RWPE1 (cell line): ENCODE measurements around the gene TEX28.

ENCODE experiments used
- CTCF ChIA-PET: fragments of 350-600 bp; sonication (Branson Sonifier 250); formaldehyde crosslinking; extraction: SDS; loops from one replicate; lab custom pipeline; 2021; lab: Yijun Ruan, JAX
- POLR2A ChIA-PET: fragments of 400-600 bp; formaldehyde crosslinking; extraction: SDS; loops from one replicate; lab custom pipeline; 2020; ENCODE audit warnings: antibody characterized with exemption; ENCODE audit not compliant: low non-redundant PET; lab: Yijun Ruan, JAX
- DNase-seq: peaks from one replicate; pipeline ENCODE4 v3.0.0; 2012; ENCODE audit warnings: low spot score
- H3K27ac ChIP-seq: fragments of 450-650 bp; 2 replicates; pipeline ENCODE4 v1.5.1; 2017
- CTCF ChIP-seq: fragments of 450-650 bp; conservative IDR thresholded peaks from 2 replicates; pipeline ENCODE4 v1.5.1; 2017; ENCODE audit warnings: low read depth, mild to moderate bottlenecking

The TEX28 gene

DNA sequence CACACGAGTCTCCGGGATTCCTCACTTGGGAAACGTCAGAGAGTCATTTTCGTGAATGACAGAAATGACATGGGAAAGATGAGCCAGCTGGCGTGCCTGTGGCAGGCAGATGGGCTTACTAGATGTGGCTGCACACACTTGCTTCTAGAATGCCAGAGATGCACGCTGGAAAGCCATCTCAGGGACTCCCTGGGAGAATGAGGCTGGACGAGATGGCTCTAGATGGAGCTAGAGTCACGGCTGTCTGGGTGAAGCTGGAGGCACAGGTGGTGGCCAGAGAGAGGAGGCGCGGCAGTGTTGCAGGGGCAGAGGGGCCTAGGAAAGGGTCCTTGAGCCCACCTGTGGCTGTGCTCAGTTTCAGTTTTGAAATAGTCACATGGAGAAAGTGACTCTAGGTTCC, 26.7 kb upstream of the TEX28 start:
- H3K27ac ChIP-seq: no peak overlapping the region
- TF ChIP-seq CTCF: no peak
- POLR2A ChIA-PET: no interaction called here
- CTCF ChIA-PET: no interaction called here
- no peak for DNase-seq

GRCh38 chrX:154321152-154321551, 26.2 kb upstream of the TEX28 start:
- no peak overlapping the region for H3K27ac ChIP-seq
- CTCF ChIA-PET: no interaction called here
- POLR2A ChIA-PET: no interaction called here
- no peak for TF ChIP-seq CTCF
- DNase-seq: no peak

- CTCF ChIA-PET: no interaction called here
- POLR2A ChIA-PET: no interaction called here
- no peak overlapping the region for H3K27ac ChIP-seq
- no peak for DNase-seq
- TF ChIP-seq CTCF: no peak
These were observed 25.5 kb upstream of the TEX28 start for GRCh38 chrX:154320406-154320805.

DNA sequence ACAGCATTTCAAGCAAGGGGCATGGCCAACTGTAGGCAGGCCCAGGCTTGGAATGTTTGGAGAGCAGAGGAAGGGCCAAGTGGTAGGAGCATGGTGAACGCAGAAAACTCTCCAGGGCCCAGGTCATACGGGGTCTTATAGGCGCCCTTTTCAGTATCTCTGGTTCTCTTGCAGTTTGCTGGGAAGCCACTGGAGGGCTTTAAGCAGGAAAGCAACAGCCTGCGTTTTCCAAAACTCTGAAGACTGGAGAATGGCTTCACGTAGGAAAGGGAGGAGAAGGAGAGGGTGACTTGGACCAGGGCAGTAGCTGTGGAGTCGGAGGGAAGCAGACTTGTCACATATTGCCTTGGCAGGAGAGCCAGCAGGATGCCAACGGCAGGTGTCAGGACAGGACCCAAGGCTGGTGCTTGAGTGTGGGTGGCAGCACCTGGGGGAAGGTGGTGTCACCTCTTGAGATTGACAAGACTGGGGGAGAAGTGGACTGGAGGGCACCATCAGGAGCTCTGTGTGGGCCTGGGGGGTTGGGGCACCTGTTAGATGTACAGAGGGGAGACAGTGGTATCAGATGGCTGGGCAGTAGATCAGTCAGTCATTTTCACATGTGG, 22.6 kb upstream of the TEX28 start:
- CTCF ChIA-PET: interaction anchor here (0.6 kb wide), 1 partner anchor 65 kb away, joined by 3 read pairs; no protein-coding TSS in a partner anchor
- DNase-seq: peak; percentile 4
- TF ChIP-seq CTCF: peak; percentile 32; the same call in 1 of the 2 replicates

GRCh38 chrX:154315416-154315815, 20.5 kb upstream of the TEX28 start:
- no peak overlapping the region for H3K27ac ChIP-seq
- TF ChIP-seq CTCF: no peak
- CTCF ChIA-PET: no interaction called here
- POLR2A ChIA-PET: no interaction called here
- no peak for DNase-seq

More for the DNA sequence above, 22.6 kb upstream of the TEX28 start:
- POLR2A ChIA-PET: no interaction called here
- H3K27ac ChIP-seq: no peak overlapping the region

DNA sequence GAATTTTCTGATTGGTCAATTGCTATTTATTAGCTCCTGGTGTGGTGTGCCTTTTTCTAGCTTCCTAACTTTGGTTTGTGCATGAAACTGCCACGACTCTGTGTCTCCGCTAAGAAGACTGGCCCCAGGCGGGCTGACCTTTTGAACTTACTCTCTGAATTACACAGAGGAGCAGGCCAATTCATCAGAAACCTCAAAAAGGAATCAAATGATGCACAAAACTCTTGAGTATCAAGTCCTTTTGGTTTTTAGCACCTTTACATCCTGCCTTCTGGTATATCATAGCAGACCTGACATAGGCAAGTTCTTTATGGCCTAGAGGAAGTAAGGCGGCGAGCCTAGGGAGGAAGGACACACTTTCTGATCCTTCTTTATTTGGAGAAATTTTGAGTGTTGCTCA, 18.2 kb upstream of the TEX28 start:
- H3K27ac ChIP-seq: no peak overlapping the region
- ChIA-PET POLR2A (no interaction called here), CTCF (no interaction called here)
- no peak for TF ChIP-seq CTCF
- DNase-seq: no peak
